Panc1 (cell line): ENCODE results near the gene CDKN1A. TPM values are rescaled to one million over a fixed set of nuclear protein-coding genes. Genes with fewer than 3 reads are reported as not detected.
"Not testable (repeated sequence)": the region's sequence is repeated elsewhere in the genome, so short reads cannot be mapped to it uniquely, and the experiment has no call there.

ENCODE experiments used
- ATAC-seq: fragments of 200-7000 bp; cut with Tn5 transposase; 2 replicates; pipeline ENCODE4 v1.9.1; 2020; ENCODE audit warnings: mild to moderate bottlenecking, moderate library complexity
- BruUV-seq: library from RNA; stranded (reverse); fragments of 400-500 nt; replicated peaks from 2 replicates; lab custom pipeline; 2021; lab: Mats Ljungman, UMichigan
- CTCF ChIA-PET: fragments of 300-600 bp; sonication (Branson Sonifier 250); formaldehyde crosslinking; loops from one replicate; lab custom pipeline; 2022; ENCODE audit warnings: antibody characterized with exemption; lab: Charles Lee
- POLR2A ChIA-PET: fragments of 300-600 bp; sonication (Branson Sonifier 250); formaldehyde crosslinking; loops from one replicate; lab custom pipeline; 2022; ENCODE audit warnings: antibody characterized with exemption; lab: Charles Lee
- DNase-seq: peaks from one replicate; pipeline ENCODE4 v3.0.0-alpha.2; 2010; ENCODE audit warnings: low read depth, low spot score
- H3K27ac ChIP-seq: 2 replicates; pipeline ENCODE4 v1.5.1; 2011; ENCODE audit warnings: mild to moderate bottlenecking, low read length, inconsistent platforms
- H3K27me3 ChIP-seq: fragments of 200-500 bp; sonication (Bioruptor generic); 2 replicates; pipeline ENCODE4 v1.6.0; 2014; ENCODE audit warnings: low read length, inconsistent platforms; ENCODE audit not compliant: control insufficient read depth, insufficient read depth
- H3K36me3 ChIP-seq: fragments of 200-500 bp; sonication (Bioruptor generic); 2 replicates; pipeline ENCODE4 v1.5.1; 2014; ENCODE audit warnings: inconsistent platforms, mild to moderate bottlenecking, low read length, moderate library complexity; ENCODE audit not compliant: control insufficient read depth, insufficient read depth
- H3K4me1 ChIP-seq: 2 replicates; pipeline ENCODE4 v1.5.1; 2011; ENCODE audit warnings: inconsistent platforms, mild to moderate bottlenecking, low read length, moderate library complexity; ENCODE audit not compliant: control insufficient read depth, insufficient read depth
- H3K4me3 ChIP-seq, 2 experiments: 2 replicates each; pipeline ENCODE4 v1.5.1; 2011 to 2012; ENCODE audit warnings: low read depth in 2 of 2, low read length in 2 of 2, mild to moderate bottlenecking in 2 of 2, inconsistent platforms in 1 of 2, moderate library complexity in 1 of 2
- H3K9me3 ChIP-seq: fragments of 200-500 bp; sonication (Bioruptor generic); 2 replicates; pipeline ENCODE4 v1.5.1; 2014; ENCODE audit warnings: low read depth, mild to moderate bottlenecking, inconsistent platforms, low read length, moderate library complexity; ENCODE audit not compliant: control insufficient read depth, insufficient read depth
- CTCF ChIP-seq: fragments of 450-650 bp; IDR thresholded peaks from 2 replicates; pipeline ENCODE4 v1.5.1; 2017; ENCODE audit warnings: mild to moderate bottlenecking
- POLR2AphosphoS5 ChIP-seq: IDR thresholded peaks from 2 replicates; pipeline ENCODE4 v1.6.1; 2012; ENCODE audit warnings: mild to moderate bottlenecking, low read depth, low read length, moderate library complexity
- REST ChIP-seq, 2 experiments: IDR thresholded peaks; 2 replicates each; pipeline ENCODE4 v1.6.1; 2011 to 2012; ENCODE audit warnings: low read depth in 2 of 2, control low read depth in 1 of 2, low read length in 1 of 2, mild to moderate bottlenecking in 1 of 2, moderate library complexity in 1 of 2; ENCODE audit not compliant: insufficient read depth in 1 of 2
- SIN3A ChIP-seq: IDR thresholded peaks from 2 replicates; pipeline ENCODE4 v1.6.1; 2012; ENCODE audit warnings: low read depth, mild to moderate bottlenecking, low read length, moderate library complexity, borderline replicate concordance; ENCODE audit not compliant: insufficient read depth
- TCF7L2 ChIP-seq: IDR thresholded peaks from 2 replicates; pipeline ENCODE4 v1.6.1; 2011; ENCODE audit warnings: mild to moderate bottlenecking, low read depth, low read length, inconsistent platforms
- in situ Hi-C: cut with HindIII; loops from 2 replicates; pipeline ENCODE4 v1.10.0; 2016; ENCODE audit warnings: low sequenced_read_pairs, low pct_unique_long_range_greater_than_20kb
- intact Hi-C: fragments of 100-400 bp; cut with micrococcal nuclease; formaldehyde crosslinking; loops from one replicate; pipeline ENCODE4 v1.10.0; 2022; ENCODE audit not compliant: unreplicated experiment
- total RNA-seq: library from RNA; stranded (reverse); gene quantifications from one replicate; pipeline ENCODE4 v1.2.1, GENCODE V29; 2021; ENCODE audit not compliant: unreplicated experiment

Gene CDKN1A
- total RNA-seq, 1 experiment from 2014 or later, result 46.2 TPM

GRCh38 chr6:36650848-36651478 is 27.6 kb upstream of the CDKN1A start:
- DNase-seq, result no peak
- CTCF ChIA-PET, result interaction anchor here (0.8 kb wide), 1 partner anchor 16 kb away, joined by 3 read pairs; no protein-coding TSS in a partner anchor
- no TSS peak for BruUV-seq
- H3K27me3 ChIP-seq, result no peaks in the 10 kb centered on the region
- H3K4me1 ChIP-seq, result no peaks in the 10 kb centered on the region
- ATAC-seq, result peak; percentile 55; the same call in 1 of the 2 replicates
- POLR2A ChIA-PET, result no interaction called here
- H3K4me3 ChIP-seq, result no peak overlapping the region
- no peaks in the 10 kb centered on the region for H3K36me3 ChIP-seq
- in situ Hi-C loops, result no loop called here
- no peaks in the 10 kb centered on the region for H3K9me3 ChIP-seq
- H3K27ac ChIP-seq, result no peak overlapping the region
- intact Hi-C loops, result no loop called here
- TF ChIP-seq REST (IDR thresholded peaks at IDR 0.05; ENCODE audit: insufficient read depth in 1 of 2, low read depth in 2 of 2, low read length in 1 of 2) (no peak), CTCF (no peak), SIN3A (no peak), TCF7L2 (no peak), POLR2AphosphoS5 (no peak)

- ChIA-PET POLR2A (no interaction called here), CTCF (interaction anchor here (0.6 to 0.8 kb wide), 3 partner anchors 17 to 400 kb away, joined by 3 to 5 read pairs (median 5); partner anchors contain the start of gene CDKN1A)
- intact Hi-C loops, result no loop called here
- H3K27ac ChIP-seq, result no peak overlapping the region
- in situ Hi-C loops, result no loop called here
- no peak for DNase-seq
- no peak overlapping the region for H3K4me3 ChIP-seq
- H3K27me3 ChIP-seq, result no peaks in the 10 kb centered on the region
- no peak for ATAC-seq
- BruUV-seq, result no TSS peak
- H3K9me3 ChIP-seq, result no peaks in the 10 kb centered on the region
- H3K4me1 ChIP-seq, result no peaks in the 10 kb centered on the region
- no peak for TF ChIP-seq REST (IDR thresholded peaks at IDR 0.05; ENCODE audit: insufficient read depth in 1 of 2, low read depth in 2 of 2, low read length in 1 of 2)
- no peak for TF ChIP-seq SIN3A
- TF ChIP-seq POLR2AphosphoS5, result no peak
- H3K36me3 ChIP-seq, result no peaks in the 10 kb centered on the region
These were observed 26.7 kb upstream of the CDKN1A start for GRCh38 chr6:36651659-36652379.

GRCh38 chr6:36654469-36654868 is 24.0 kb upstream of the CDKN1A start:
- ATAC-seq, BruUV-seq, DNase-seq, in situ Hi-C loops, H3K27ac ChIP-seq, H3K4me3 ChIP-seq, intact Hi-C loops, H3K36me3 ChIP-seq, H3K27me3 ChIP-seq, H3K9me3 ChIP-seq, H3K4me1 ChIP-seq: not testable (repeated sequence)
- POLR2A ChIA-PET, result interaction anchor here (0.7 kb wide), 1 partner anchor 41 kb away, joined by 8 read pairs; no protein-coding TSS in a partner anchor
- CTCF ChIA-PET, result interaction anchor here (0.7 kb wide), 1 partner anchor 40 kb away, joined by 12 read pairs; no protein-coding TSS in a partner anchor
